ENCODE results near the gene THSD8. TPM values are rescaled to one million over a fixed set of nuclear protein-coding genes. Genes with fewer than 3 reads are reported as not detected.
A peak's percentile ranks its signal among the peaks of the same experiment; 100 is the strongest.

Gene THSD8
- total RNA-seq, 1 donor from 2014 or later: 0.94 TPM

GRCh38 chr19:12778017-12778904 is 23.6 kb upstream of the THSD8 start:
- DNase-seq (ENCODE audit: low spot score): peak; percentile 90
- intact Hi-C loops (cut with DNase I): loop anchor here (1.0 kb wide), 1 partner anchor 16 kb away; no protein-coding TSS in a partner anchor

- DNase-seq (ENCODE audit: low spot score): no peak
- intact Hi-C loops (cut with DNase I): loop anchor here (1.0 kb wide), 1 partner anchor 15 kb away; no protein-coding TSS in a partner anchor
Observed at GRCh38 chr19:12778905-12779161, 23.0 kb upstream of the THSD8 start.

- intact Hi-C loops (cut with DNase I): no loop called here
- DNase-seq (ENCODE audit: low spot score): no peak
Observed at GRCh38 chr19:12779162-12779993, 22.5 kb upstream of the THSD8 start.

- DNase-seq (ENCODE audit: low spot score): no peak
- intact Hi-C loops (cut with DNase I): no loop called here
Observed at GRCh38 chr19:12782174-12782423, 19.8 kb upstream of the THSD8 start.

- intact Hi-C loops (cut with DNase I): no loop called here
- DNase-seq (ENCODE audit: low spot score): peak; percentile 95
Observed at GRCh38 chr19:12782424-12783290, 19.2 kb upstream of the THSD8 start.

- DNase-seq (ENCODE audit: low spot score): no peak
- intact Hi-C loops (cut with DNase I): no loop called here
Observed at GRCh38 chr19:12783291-12783848, 18.5 kb upstream of the THSD8 start.

GRCh38 chr19:12783849-12784393 is 17.9 kb upstream of the THSD8 start:
- peak; percentile 86 for DNase-seq (ENCODE audit: low spot score)
- intact Hi-C loops (cut with DNase I): no loop called here

- no peak for DNase-seq (ENCODE audit: low spot score)
Observed at GRCh38 chr19:12784394-12784870, 17.4 kb upstream of the THSD8 start.

GRCh38 chr19:12784871-12785430 is 16.9 kb upstream of the THSD8 start:
- no peak for DNase-seq (ENCODE audit: low spot score)
- intact Hi-C loops (cut with DNase I): no loop called here

More at GRCh38 chr19:12784394-12784870, 17.4 kb upstream of the THSD8 start:
- intact Hi-C loops (cut with DNase I): no loop called here

GRCh38 chr19:12785431-12786031 is 16.3 kb upstream of the THSD8 start:
- intact Hi-C loops (cut with DNase I): no loop called here
- DNase-seq (ENCODE audit: low spot score): peak; percentile 84

GRCh38 chr19:12786141-12786870 is 15.6 kb upstream of the THSD8 start:
- intact Hi-C loops (cut with DNase I): no loop called here
- DNase-seq (ENCODE audit: low spot score): peak; percentile 85

- DNase-seq (ENCODE audit: low spot score): no peak
- intact Hi-C loops (cut with DNase I): no loop called here
Observed at GRCh38 chr19:12786952-12787351, 14.9 kb upstream of the THSD8 start.

- intact Hi-C loops (cut with DNase I): no loop called here
- no peak for DNase-seq (ENCODE audit: low spot score)
Observed at GRCh38 chr19:12787458-12787857, 14.4 kb upstream of the THSD8 start.

GRCh38 chr19:12788042-12788681 is 13.7 kb upstream of the THSD8 start:
- DNase-seq (ENCODE audit: low spot score): no peak
- intact Hi-C loops (cut with DNase I): no loop called here

- intact Hi-C loops (cut with DNase I): no loop called here
- DNase-seq (ENCODE audit: low spot score): peak; percentile 92
Observed at GRCh38 chr19:12788682-12789097, 13.2 kb upstream of the THSD8 start.

- intact Hi-C loops (cut with DNase I): no loop called here
- DNase-seq (ENCODE audit: low spot score): no peak
Observed at GRCh38 chr19:12789098-12789903, 12.6 kb upstream of the THSD8 start.

Data from cardiac septum (tissue), 1 donor.